ENCODE data around the gene MYO1C.

DNA sequence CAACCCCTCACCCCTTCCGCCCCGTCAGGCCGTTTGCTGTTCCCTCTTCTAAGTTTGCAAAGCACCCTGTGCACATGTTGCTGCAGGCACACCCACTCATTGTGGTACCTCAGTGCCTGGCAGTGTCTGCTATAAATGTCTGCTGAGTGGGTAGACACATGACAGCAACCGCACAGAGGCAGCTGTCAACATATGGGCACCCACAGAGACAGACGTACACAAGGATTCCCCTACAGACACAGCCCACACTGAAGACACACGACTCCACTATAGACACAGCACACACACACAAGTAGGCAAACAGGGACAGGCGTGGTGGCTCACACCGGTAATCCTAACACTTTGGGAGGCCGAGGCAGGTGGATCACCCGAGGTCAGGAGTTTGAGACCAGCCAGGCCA is 18.6 kb downstream of the MYO1C start:
- TF ChIP-seq, protein P1, sequence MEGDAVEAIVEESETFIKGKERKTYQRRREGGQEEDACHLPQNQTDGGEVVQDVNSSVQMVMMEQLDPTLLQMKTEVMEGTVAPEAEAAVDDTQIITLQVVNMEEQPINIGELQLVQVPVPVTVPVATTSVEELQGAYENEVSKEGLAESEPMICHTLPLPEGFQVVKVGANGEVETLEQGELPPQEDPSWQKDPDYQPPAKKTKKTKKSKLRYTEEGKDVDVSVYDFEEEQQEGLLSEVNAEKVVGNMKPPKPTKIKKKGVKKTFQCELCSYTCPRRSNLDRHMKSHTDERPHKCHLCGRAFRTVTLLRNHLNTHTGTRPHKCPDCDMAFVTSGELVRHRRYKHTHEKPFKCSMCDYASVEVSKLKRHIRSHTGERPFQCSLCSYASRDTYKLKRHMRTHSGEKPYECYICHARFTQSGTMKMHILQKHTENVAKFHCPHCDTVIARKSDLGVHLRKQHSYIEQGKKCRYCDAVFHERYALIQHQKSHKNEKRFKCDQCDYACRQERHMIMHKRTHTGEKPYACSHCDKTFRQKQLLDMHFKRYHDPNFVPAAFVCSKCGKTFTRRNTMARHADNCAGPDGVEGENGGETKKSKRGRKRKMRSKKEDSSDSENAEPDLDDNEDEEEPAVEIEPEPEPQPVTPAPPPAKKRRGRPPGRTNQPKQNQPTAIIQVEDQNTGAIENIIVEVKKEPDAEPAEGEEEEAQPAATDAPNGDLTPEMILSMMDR (IDR thresholded peaks at IDR 0.05), result no peak
- no peak for TF ChIP-seq POLR2A (IDR thresholded peaks at IDR 0.05)
